Activated naive CD4-positive, alpha-beta T cell treated with anti-CD3 and anti-CD28 coated beads, Interleukin-2, amount 10 ng/mL, durations not matched to agents 7 days and 5 days (primary cell): ENCODE data around the gene GASK1B.

Source experiments
- CTCF ChIA-PET: fragments of 350-600 bp; sonication (Branson Sonifier 250); formaldehyde crosslinking; loops from one replicate; lab custom pipeline; 2021; ENCODE audit warnings: antibody characterized with exemption; lab: Charles Lee
- DNase-seq: peaks from one replicate; pipeline ENCODE4 v3.0.0-alpha.2; 2020
- H3K27ac Mint-ChIP-seq: one replicate; pipeline ENCODE4 v1.8.0; 2021; ENCODE audit warnings: mild to moderate bottlenecking, moderate library complexity, mixed read lengths
- H3K27me3 Mint-ChIP-seq: one replicate; pipeline ENCODE4 v1.8.0; 2021; ENCODE audit warnings: mild to moderate bottlenecking, mixed read lengths
- H3K36me3 Mint-ChIP-seq: one replicate; pipeline ENCODE4 v1.8.0; 2021; ENCODE audit warnings: mixed read lengths
- H3K4me1 Mint-ChIP-seq: one replicate; pipeline ENCODE4 v1.8.0; 2021; ENCODE audit warnings: mixed read lengths
- H3K4me3 Mint-ChIP-seq: one replicate; pipeline ENCODE4 v1.8.0; 2021; ENCODE audit warnings: mild to moderate bottlenecking, moderate library complexity, mixed read lengths
- H3K9me3 Mint-ChIP-seq: one replicate; pipeline ENCODE4 v1.8.0; 2021; ENCODE audit warnings: mixed read lengths

Gene GASK1B

DNA sequence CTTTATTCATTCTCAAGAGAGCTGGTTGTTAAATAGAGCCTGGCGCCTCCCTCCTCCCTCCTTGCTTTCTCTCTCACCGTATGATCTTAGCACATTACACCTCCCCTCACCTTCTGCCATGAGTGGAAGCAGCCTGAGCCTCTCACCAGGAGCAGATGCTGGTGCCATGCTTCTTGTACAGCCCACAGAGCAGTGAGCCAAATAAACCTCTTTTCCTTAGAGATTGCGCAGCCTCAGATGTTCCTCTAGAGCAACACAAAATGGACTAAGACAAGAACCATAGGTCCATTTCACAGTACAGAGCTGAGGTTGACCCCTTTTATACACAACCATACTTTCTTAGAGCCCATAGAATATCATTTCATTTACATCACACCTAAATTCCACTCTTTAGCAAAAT is 27.4 kb upstream of the GASK1B start:
- no peaks in the 10 kb centered on the region for H3K27me3 Mint-ChIP-seq
- H3K27ac Mint-ChIP-seq: no peak overlapping the region
- no peaks in the 10 kb centered on the region for H3K36me3 Mint-ChIP-seq
- no peaks in the 10 kb centered on the region for H3K9me3 Mint-ChIP-seq
- no peak for DNase-seq
- H3K4me1 Mint-ChIP-seq: no peaks in the 10 kb centered on the region
- H3K4me3 Mint-ChIP-seq: no peak overlapping the region
- CTCF ChIA-PET: no interaction called here

DNA sequence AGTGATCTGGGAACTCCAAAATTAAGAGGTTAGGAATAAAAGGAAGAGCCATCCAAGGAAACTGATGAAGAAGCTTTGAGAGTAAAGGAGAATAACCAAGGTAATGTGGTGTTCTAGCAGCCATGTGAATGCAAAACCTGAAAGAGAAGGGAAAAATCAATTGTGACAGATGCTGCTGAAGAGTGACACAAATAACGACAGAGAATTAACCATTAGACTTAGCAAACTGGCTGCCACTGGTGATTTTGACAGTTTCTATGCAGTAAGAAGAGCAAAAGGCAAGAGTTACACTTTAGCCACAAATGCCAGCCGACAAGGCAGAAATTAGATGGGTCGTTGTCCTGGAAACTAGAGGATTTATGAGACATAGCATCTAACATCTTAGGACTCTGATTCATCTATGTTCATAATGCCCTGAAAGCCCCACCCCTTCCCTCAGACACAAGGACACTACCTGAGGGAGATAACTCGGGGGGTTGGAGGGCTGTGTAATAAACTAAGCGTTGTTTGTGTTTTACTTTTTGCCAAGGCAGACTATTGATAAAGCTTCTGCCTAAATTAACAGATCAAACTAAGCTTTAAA is 24.5 kb upstream of the GASK1B start:
- no peak for DNase-seq
- Mint-ChIP-seq H3K27ac (no peak overlapping the region), H3K4me1 (no peaks in the 10 kb centered on the region), H3K36me3 (no peaks in the 10 kb centered on the region), H3K9me3 (no peaks in the 10 kb centered on the region), H3K4me3 (no peak overlapping the region), H3K27me3 (no peaks in the 10 kb centered on the region)
- CTCF ChIA-PET: interaction anchor here (1.7 kb wide), 1 partner anchor 26 kb away, joined by 6 read pairs; no protein-coding TSS in a partner anchor

GRCh38 chr4:158195297-158195696 is 22.5 kb upstream of the GASK1B start:
- Mint-ChIP-seq H3K9me3 (no peaks in the 10 kb centered on the region), H3K27ac (no peak overlapping the region), H3K4me1 (no peaks in the 10 kb centered on the region), H3K36me3 (no peaks in the 10 kb centered on the region), H3K4me3 (no peak overlapping the region), H3K27me3 (no peaks in the 10 kb centered on the region)
- CTCF ChIA-PET: no interaction called here
- DNase-seq: no peak

- DNase-seq: no peak
- no peaks in the 10 kb centered on the region for H3K27me3 Mint-ChIP-seq
- no peaks in the 10 kb centered on the region for H3K4me1 Mint-ChIP-seq
- H3K27ac Mint-ChIP-seq: no peak overlapping the region
- H3K36me3 Mint-ChIP-seq: no peaks in the 10 kb centered on the region
- no peaks in the 10 kb centered on the region for H3K9me3 Mint-ChIP-seq
- CTCF ChIA-PET: interaction anchor here (1.0 to 2.9 kb wide), 7 partner anchors 10 to 62 kb away, joined by 3 to 26 read pairs (median 3); no protein-coding TSS in a partner anchor
- H3K4me3 Mint-ChIP-seq: no peak overlapping the region
These were observed 20.4 kb upstream of the GASK1B start for GRCh38 chr4:158193171-158193749.

DNA sequence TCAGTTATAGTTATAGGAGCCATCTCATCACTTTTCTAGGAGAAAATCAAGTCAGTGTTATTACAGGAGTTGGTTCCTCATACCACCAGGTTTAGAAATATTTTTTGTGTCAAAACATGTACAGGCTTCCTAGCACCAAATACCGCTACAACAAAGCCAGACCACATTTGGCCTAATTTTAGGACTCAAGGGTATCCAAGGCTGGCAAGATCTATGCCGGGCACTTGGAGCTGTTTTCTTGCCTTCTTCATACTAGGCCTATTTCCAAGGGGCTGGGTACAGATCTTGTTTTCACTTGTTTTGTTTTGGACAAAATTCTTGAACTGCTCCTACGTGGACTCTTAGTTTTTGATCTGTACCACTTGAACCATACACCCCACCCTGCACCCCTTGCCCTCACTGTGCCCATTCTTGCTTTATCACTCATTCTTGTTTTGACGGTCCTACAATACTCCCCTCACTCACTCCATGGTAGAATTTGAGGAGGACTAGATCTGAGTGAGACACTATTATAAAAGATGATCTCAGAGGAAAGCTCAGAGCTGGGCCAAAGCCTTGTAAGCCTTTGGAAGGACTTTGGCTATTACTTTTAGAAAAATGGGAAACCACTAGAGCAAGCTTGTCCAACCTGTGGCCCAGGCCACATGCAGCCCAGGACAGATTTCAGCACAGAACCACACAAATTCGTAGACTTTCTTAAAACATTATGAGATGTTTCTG is 19.8 kb upstream of the GASK1B start:
- CTCF ChIA-PET: interaction anchor here (1.0 to 2.9 kb wide), 8 partner anchors 9 to 63 kb away, joined by 3 to 26 read pairs (median 4); partner anchors contain the start of gene TMEM144
- Mint-ChIP-seq H3K36me3 (no peaks in the 10 kb centered on the region), H3K27me3 (no peaks in the 10 kb centered on the region), H3K4me1 (no peaks in the 10 kb centered on the region), H3K27ac (no peak overlapping the region), H3K4me3 (no peak overlapping the region), H3K9me3 (no peaks in the 10 kb centered on the region)
- no peak for DNase-seq

- H3K27me3 Mint-ChIP-seq: no peaks in the 10 kb centered on the region
- CTCF ChIA-PET: interaction anchor here (0.7 to 1.4 kb wide), 3 partner anchors 11 to 67 kb away, joined by 3 to 4 read pairs (median 3); no protein-coding TSS in a partner anchor
- no peaks in the 10 kb centered on the region for H3K36me3 Mint-ChIP-seq
- no peaks in the 10 kb centered on the region for H3K4me1 Mint-ChIP-seq
- no peak overlapping the region for H3K4me3 Mint-ChIP-seq
- DNase-seq: no peak
- H3K27ac Mint-ChIP-seq: no peak overlapping the region
- H3K9me3 Mint-ChIP-seq: no peaks in the 10 kb centered on the region
These were observed 17.9 kb upstream of the GASK1B start for GRCh38 chr4:158190718-158191117.

DNA sequence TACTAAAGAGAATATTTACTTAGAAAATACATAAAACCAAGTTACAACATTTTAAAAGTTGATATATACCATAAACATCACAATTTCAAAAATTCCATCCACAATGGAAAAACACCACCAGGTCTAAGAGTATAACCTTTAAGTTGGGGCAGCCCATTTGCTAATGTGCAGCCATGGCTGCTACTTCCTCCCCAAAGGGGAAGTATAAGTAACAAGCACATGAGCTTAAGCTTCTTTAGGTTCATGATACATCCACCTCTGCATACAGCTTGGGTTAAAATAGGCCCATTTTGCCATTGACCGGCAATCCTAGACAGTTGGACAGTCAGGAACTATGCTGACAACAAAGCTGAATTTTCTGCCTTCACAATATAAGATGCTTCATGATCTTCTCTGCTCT is 16.6 kb upstream of the GASK1B start:
- H3K4me1 Mint-ChIP-seq: no peaks in the 10 kb centered on the region
- DNase-seq: no peak
- no peak overlapping the region for H3K27ac Mint-ChIP-seq
- H3K36me3 Mint-ChIP-seq: no peaks in the 10 kb centered on the region
- no peaks in the 10 kb centered on the region for H3K9me3 Mint-ChIP-seq
- no peak overlapping the region for H3K4me3 Mint-ChIP-seq
- no peaks in the 10 kb centered on the region for H3K27me3 Mint-ChIP-seq
- CTCF ChIA-PET: interaction anchor here (1.2 to 1.4 kb wide), 2 partner anchors 12 to 66 kb away, joined by 3 to 4 read pairs; no protein-coding TSS in a partner anchor

GRCh38 chr4:158186815-158187214 is 14.0 kb upstream of the GASK1B start:
- Mint-ChIP-seq H3K27me3 (no peaks in the 10 kb centered on the region), H3K4me1 (no peaks in the 10 kb centered on the region), H3K36me3 (no peaks in the 10 kb centered on the region), H3K27ac (no peak overlapping the region), H3K9me3 (no peaks in the 10 kb centered on the region), H3K4me3 (no peak overlapping the region)
- CTCF ChIA-PET: no interaction called here
- DNase-seq: no peak

GRCh38 chr4:158182736-158183135 is 9.9 kb upstream of the GASK1B start:
- H3K4me1 Mint-ChIP-seq: no peaks in the 10 kb centered on the region
- no peaks in the 10 kb centered on the region for H3K36me3 Mint-ChIP-seq

DNA sequence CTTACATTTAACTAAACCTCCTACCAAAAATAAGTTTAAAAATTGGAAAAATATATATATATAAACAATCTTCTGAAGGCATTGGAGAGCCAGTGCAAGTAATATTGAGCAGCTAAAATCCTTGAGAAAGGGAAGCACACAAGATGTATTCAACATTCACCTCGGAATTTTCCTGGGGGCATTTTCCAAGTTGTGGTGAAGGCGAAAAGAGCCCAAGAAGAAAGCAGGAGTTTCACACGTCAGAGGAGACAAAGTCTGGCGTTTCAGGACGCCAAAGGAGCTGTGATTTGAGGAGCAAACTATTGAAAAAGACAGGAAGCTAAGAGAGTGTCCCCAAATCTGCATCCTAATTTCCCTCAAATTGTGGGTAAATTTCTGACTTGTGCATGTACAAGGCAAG is 9.1 kb upstream of the GASK1B start:
- Mint-ChIP-seq H3K4me3 (no peak overlapping the region), H3K9me3 (no peaks in the 10 kb centered on the region), H3K27ac (no peak overlapping the region), H3K4me1 (no peaks in the 10 kb centered on the region), H3K36me3 (no peaks in the 10 kb centered on the region), H3K27me3 (no peaks in the 10 kb centered on the region)
- DNase-seq: no peak
- CTCF ChIA-PET: no interaction called here

More at GRCh38 chr4:158182736-158183135, 9.9 kb upstream of the GASK1B start:
- CTCF ChIA-PET: interaction anchor here (1.3 kb wide), 1 partner anchor 11 kb away, joined by 6 read pairs; no protein-coding TSS in a partner anchor
- H3K27me3 Mint-ChIP-seq: no peaks in the 10 kb centered on the region
- H3K27ac Mint-ChIP-seq: no peak overlapping the region
- DNase-seq: no peak
- H3K4me3 Mint-ChIP-seq: no peak overlapping the region
- no peaks in the 10 kb centered on the region for H3K9me3 Mint-ChIP-seq

DNA sequence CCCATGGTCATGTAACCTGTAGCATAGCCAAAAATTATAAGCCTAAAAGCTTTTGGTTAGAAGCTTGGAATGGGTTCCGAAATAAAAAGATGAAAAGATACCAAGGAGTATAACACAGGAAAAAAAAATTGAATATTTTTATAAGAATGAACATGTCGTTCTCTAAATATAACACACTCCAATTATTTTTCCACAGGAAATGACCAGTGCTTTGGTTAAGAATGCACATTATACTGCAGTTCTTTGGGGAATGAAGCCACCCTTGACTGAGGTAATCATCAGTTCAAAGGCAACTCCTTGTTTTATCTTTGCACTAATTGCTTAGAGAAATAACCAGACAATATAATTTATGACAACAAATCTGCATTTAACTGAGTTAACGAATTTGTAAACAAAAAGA is 6.6 kb upstream of the GASK1B start:
- Mint-ChIP-seq H3K9me3 (no peaks in the 10 kb centered on the region), H3K4me1 (no peaks in the 10 kb centered on the region), H3K4me3 (no peak overlapping the region), H3K27me3 (peaks cover 6% of the 10 kb centered on the region), H3K36me3 (no peaks in the 10 kb centered on the region), H3K27ac (no peak overlapping the region)
- no peak for DNase-seq
- CTCF ChIA-PET: no interaction called here

DNA sequence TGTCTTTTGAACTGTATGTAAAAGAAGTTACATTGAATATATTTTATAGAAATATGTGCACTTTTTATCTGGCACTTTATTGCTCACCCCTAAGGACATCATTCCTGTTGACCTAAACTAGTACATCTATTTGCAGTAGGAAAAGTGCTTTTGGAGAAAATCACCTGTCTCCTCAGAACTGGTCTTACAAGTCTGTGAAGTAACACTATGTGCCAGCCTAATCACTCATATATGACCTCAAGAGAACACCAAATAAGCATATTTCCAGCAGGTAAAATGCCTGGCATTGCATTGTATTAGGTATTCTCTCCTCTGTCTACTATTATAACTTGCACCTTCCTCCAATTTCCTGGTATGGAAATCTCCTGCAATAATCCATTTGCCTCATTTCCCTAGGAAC is 4.0 kb upstream of the GASK1B start:
- H3K36me3 Mint-ChIP-seq: no peaks in the 10 kb centered on the region
- CTCF ChIA-PET: no interaction called here
- no peaks in the 10 kb centered on the region for H3K9me3 Mint-ChIP-seq
- H3K4me1 Mint-ChIP-seq: no peaks in the 10 kb centered on the region
- peaks cover 18% of the 10 kb centered on the region for H3K27me3 Mint-ChIP-seq
- H3K27ac Mint-ChIP-seq: no peak overlapping the region
- no peak for DNase-seq
- H3K4me3 Mint-ChIP-seq: no peak overlapping the region

GRCh38 chr4:158176108-158176507 is 3.3 kb upstream of the GASK1B start:
- CTCF ChIA-PET: no interaction called here
- Mint-ChIP-seq H3K36me3 (no peaks in the 10 kb centered on the region), H3K4me1 (no peaks in the 10 kb centered on the region), H3K27me3 (peaks cover 23% of the 10 kb centered on the region), H3K27ac (no peak overlapping the region), H3K4me3 (no peak overlapping the region), H3K9me3 (no peaks in the 10 kb centered on the region)
- no peak for DNase-seq

DNA sequence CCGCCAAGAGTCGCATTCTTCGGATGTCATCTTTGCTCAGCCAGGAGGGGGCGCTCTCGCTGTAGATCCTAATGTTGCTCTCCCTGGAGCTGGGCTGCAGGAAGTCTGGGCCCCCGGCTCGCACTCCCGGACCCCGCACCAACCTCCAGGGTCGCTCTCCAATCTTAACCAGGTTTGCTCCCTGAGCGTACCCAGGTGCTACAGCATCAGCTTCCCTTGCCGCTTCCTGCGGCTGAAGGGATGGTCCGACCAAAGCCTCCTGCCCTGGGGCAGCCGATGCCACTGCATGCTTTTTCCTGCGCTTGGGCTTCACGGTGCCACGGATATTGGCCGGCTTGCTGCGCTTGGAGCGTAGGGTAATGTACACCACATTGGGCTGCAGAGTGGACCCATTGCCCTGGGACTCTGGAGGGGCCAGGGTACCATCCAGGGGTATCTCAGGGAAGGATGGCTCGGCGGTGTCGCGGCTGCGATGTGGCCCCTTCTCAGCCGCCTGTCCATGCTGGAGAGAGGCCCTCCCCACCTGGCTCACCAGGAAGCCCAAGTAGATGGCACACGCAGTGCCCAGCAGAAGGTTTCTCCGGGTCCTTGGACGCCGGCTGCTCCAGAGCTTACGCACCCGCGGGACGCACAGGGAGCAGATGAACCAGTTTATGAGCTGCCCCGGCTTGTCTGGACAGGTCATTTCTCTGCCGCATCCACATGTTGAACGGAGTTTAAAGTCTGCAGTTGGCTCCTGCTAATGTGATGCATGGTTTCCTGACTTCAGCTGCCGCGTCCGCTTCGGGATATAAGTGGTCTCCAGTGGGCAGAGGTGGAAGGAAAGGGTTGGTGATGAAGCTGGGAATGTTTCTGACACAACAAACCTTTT is 1.9 kb downstream of the GASK1B start:
- CTCF ChIA-PET: interaction anchor here (0.6 to 1.5 kb wide), 7 partner anchors 10 to 936 kb away, joined by 3 to 6 read pairs (median 4); no protein-coding TSS in a partner anchor
- Mint-ChIP-seq H3K36me3 (no peaks in the 10 kb centered on the region), H3K27me3 (peaks cover 38% of the 10 kb centered on the region), H3K9me3 (no peaks in the 10 kb centered on the region), H3K27ac (no peak overlapping the region), H3K4me3 (no peak overlapping the region), H3K4me1 (no peaks in the 10 kb centered on the region)
- peak; percentile 40 for DNase-seq
